Brain microvascular endothelial cell (primary cell): ENCODE measurements around the gene ZNF174.

Experiments used
- DNase-seq: peaks from one replicate; pipeline ENCODE4 v3.0.0-alpha.2; 2020
- H3K27ac ChIP-seq: fragments of 250-450 bp; sonication (Bioruptor Pico); 2 replicates; pipeline ENCODE4 v1.5.1; 2020; ENCODE audit warnings: mild to moderate bottlenecking, moderate library complexity
- H3K27me3 ChIP-seq: fragments of 250-450 bp; sonication (Bioruptor Pico); replicated peaks from 2 replicates; pipeline ENCODE4 v1.5.1; 2020; ENCODE audit warnings: mild to moderate bottlenecking
- H3K36me3 ChIP-seq: fragments of 250-450 bp; sonication (Bioruptor Pico); replicated peaks from 2 replicates; pipeline ENCODE4 v1.5.1; 2020; ENCODE audit warnings: mild to moderate bottlenecking
- H3K4me3 ChIP-seq: 2 replicates; pipeline ENCODE4 v1.5.1; 2011; ENCODE audit warnings: low read depth, mild to moderate bottlenecking, control low read depth, low read length, moderate library complexity
- in situ Hi-C: cut with HindIII; loops from 2 replicates; pipeline ENCODE4 v1.10.0; 2017; ENCODE audit warnings: low sequenced_read_pairs, low pct_ligation_motif_present
- TF ChIP-seq, protein P1 (sequence below): IDR thresholded peaks from 2 replicates; pipeline ENCODE4 v1.5.1; 2011; ENCODE audit warnings: low read depth, mild to moderate bottlenecking, moderate library complexity, low read length, control low read depth, inconsistent platforms; ENCODE audit errors: missing control alignments

ZNF174 gene

DNA sequence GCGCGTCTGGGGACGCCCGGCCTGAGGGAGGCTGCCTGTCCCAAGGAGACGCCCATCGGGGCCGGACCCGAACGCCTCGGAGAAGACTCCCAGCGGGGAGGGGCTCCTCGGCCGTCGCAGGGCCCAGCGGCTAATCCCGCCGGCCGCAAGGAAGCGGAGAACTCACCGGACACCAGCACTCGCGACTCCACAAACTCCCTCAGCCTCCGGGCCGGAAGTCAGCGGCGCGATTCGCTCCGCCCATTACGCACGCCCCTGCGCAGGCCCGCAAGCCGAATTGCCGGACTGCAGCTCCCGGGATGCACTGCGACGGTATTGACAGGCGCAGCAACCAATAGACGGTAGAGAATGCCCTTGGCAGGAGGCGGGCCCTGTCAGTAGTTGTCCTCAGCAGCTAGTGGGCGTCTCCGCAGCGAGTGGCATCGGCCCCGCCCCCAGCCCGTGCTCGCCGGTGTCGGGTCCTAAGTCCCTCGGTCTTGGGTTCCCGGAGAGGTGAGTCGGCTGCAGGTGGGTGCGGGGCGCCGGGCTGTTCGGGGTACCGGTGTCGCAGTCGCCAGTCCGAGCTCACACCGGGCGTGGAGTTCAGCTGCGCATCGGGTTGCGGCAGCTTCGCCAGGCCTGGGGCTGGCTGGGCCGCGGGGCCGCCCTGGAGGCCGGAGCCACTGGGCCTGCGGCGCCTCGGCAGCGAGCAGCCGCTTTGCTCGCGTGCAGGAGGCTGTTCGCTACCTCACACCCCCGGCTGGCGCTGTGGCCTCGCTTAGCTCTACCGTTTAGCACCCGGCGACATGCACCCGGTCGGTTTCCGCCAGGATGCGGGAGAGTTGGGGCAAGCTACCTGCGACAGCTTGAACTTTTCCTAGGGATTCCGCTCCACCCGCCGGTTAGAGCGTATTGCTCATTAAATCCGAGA, at the start of gene ZNF174, which contains the start of gene ZSCAN32:
Gene ZNF174, plus strand, starts transcription at position 437 of the 910 bp plus-strand sequence. CDS start 790 bp downstream, outside the sequence.
Gene ZSCAN32, minus strand, starts transcription at position 226 of the 910 bp plus-strand sequence. CDS start 3,447 bp downstream, outside the sequence.
- DNase-seq: peak; percentile 100
- TF ChIP-seq, protein P1, sequence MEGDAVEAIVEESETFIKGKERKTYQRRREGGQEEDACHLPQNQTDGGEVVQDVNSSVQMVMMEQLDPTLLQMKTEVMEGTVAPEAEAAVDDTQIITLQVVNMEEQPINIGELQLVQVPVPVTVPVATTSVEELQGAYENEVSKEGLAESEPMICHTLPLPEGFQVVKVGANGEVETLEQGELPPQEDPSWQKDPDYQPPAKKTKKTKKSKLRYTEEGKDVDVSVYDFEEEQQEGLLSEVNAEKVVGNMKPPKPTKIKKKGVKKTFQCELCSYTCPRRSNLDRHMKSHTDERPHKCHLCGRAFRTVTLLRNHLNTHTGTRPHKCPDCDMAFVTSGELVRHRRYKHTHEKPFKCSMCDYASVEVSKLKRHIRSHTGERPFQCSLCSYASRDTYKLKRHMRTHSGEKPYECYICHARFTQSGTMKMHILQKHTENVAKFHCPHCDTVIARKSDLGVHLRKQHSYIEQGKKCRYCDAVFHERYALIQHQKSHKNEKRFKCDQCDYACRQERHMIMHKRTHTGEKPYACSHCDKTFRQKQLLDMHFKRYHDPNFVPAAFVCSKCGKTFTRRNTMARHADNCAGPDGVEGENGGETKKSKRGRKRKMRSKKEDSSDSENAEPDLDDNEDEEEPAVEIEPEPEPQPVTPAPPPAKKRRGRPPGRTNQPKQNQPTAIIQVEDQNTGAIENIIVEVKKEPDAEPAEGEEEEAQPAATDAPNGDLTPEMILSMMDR: no peak
- Histone ChIP-seq H3K36me3 (peaks cover 25% of the 10 kb centered on the region), H3K27me3 (no peaks in the 10 kb centered on the region), H3K4me3 (peak within 1 kb of the TSS; percentile 93), H3K27ac (peak within 1 kb of the TSS; percentile 75)
- in situ Hi-C loops: no loop called here

DNA sequence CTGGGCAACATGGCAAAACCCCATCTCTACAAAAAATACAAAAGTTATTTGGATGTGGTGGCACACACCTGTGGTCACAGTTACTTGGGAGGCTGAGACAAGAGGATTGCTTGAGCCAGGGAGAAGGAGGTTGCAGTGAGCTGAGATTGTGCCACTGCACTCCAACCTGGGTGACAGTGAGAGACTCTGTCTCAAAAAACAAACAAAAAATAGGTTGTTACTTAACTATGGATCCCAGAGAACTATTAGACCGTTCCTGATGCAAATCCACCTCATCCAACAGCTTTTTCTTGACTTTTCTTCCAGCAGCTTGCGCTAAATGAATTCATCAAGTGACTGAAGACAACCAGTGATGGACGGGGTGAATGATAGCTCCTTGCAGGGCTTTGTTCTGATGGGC, 45.4 kb upstream of the ZNF174 start, which contains the start of gene OR2C1:
Gene OR2C1, plus strand, starts transcription at position 301 of the 400 bp plus-strand sequence. Its CDS starts 52 bp downstream, at position 353.
- in situ Hi-C loops: no loop called here
- H3K27ac ChIP-seq: no peak within 1 kb of the TSS

DNA sequence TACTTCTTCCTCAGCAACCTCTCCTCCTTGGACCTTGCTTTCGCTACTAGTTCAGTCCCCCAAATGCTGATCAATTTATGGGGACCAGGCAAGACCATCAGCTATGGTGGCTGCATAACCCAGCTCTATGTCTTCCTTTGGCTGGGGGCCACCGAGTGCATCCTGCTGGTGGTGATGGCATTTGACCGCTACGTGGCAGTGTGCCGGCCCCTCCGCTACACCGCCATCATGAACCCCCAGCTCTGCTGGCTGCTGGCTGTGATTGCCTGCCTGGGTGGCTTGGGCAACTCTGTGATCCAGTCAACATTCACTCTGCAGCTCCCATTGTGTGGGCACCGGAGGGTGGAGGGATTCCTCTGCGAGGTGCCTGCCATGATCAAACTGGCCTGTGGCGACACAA, 44.9 kb upstream of the ZNF174 start:
- in situ Hi-C loops: no loop called here
- no peak overlapping the region for H3K4me3 ChIP-seq
- no peaks in the 10 kb centered on the region for H3K36me3 ChIP-seq
- DNase-seq: no peak
- TF ChIP-seq, protein P1: no peak
- no peak overlapping the region for H3K27ac ChIP-seq
- H3K27me3 ChIP-seq: no peaks in the 10 kb centered on the region

More for the DNA sequence above, 45.4 kb upstream of the ZNF174 start, which contains the start of gene OR2C1:
- Histone ChIP-seq H3K36me3 (no peaks in the 10 kb centered on the region), H3K27me3 (no peaks in the 10 kb centered on the region), H3K4me3 (no peak within 1 kb of the TSS)
- TF ChIP-seq, protein P1: no peak
- no peak for DNase-seq

DNA sequence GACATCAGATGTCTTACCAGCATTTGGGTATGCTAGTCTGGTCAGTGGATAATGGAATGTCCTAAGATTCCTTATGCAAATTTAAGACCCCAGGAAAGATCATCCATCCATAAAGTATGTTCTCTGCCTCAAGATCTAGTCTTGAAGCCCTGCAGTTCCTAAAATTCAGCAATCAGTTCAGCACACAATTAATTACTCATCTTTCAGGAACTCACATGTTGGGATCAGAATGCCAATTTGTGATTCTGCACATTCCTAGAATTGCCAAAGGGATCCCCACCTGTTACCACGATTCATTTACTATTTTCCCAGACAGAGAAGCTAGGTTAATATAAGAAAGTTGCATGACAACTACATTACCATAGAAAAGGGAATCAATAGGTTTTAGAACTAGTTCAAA, 42.1 kb upstream of the ZNF174 start:
- no peaks in the 10 kb centered on the region for H3K36me3 ChIP-seq
- H3K27me3 ChIP-seq: no peaks in the 10 kb centered on the region
- TF ChIP-seq, protein P1: no peak
- in situ Hi-C loops: no loop called here
- no peak overlapping the region for H3K27ac ChIP-seq
- H3K4me3 ChIP-seq: no peak overlapping the region
- no peak for DNase-seq

DNA sequence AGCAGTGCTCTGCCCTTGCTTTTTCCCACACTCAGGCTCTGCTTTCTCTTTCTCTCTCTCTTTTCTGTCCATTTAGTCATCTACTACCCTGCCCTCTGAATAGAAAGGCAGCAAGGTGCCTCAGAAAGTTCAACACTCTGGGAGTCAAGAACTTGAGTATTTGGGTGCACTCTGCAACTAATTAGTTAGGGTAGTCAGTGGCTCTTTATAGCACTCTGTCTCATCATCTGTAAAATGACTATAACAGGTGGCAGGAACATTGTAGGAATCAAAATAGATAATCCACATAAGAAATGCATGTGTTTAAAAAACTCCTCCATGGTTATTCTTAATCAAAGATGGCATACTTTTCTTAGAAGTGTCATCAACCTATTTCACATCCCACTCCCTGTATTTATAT, 38.1 kb upstream of the ZNF174 start:
- TF ChIP-seq, protein P1: no peak

More for the DNA sequence above, 38.1 kb upstream of the ZNF174 start:
- in situ Hi-C loops: no loop called here
- no peaks in the 10 kb centered on the region for H3K27me3 ChIP-seq
- H3K27ac ChIP-seq: no peak overlapping the region
- DNase-seq: no peak
- H3K36me3 ChIP-seq: no peaks in the 10 kb centered on the region
- H3K4me3 ChIP-seq: no peak overlapping the region
